Kidney (tissue), 14 donors: ENCODE data around the gene CARD14. TPM values are rescaled to one million over a fixed set of nuclear protein-coding genes. Genes with fewer than 3 reads are reported as not detected.

Experiments used
- DNase-seq, 5 donors: peaks; one replicate each; pipeline ENCODE4 v3.0.0-alpha.2; 2013 to 2020
- FAIRE-seq: peaks from 2 replicates; lab custom pipeline; 2012; peaks lifted over from hg19 to GRCh38; lab: Jason Lieb, UNC
- H3K27ac ChIP-seq, 2 donors: one replicate each; pipeline ENCODE4 v1.7.0; 2013; ENCODE audit warnings: low read depth in 2 of 2, low read length in 2 of 2, inconsistent platforms in 1 of 2
- H3K27me3 ChIP-seq: one replicate; pipeline ENCODE4 v1.7.1; 2013; ENCODE audit warnings: low read length, inconsistent platforms; ENCODE audit not compliant: control insufficient read depth, insufficient read depth
- H3K36me3 ChIP-seq, 3 donors: one replicate each; pipeline versions ENCODE4 v1.7.0 to v1.7.1; 2013; ENCODE audit warnings: low read length in 3 of 3, control low read depth in 1 of 3, inconsistent platforms in 1 of 3; ENCODE audit not compliant: insufficient read depth in 3 of 3, control insufficient read depth in 2 of 3
- H3K4me1 ChIP-seq, 3 donors: one replicate each; pipeline versions ENCODE4 v1.7.0 to v1.7.1; 2013; ENCODE audit warnings: low read length in 3 of 3, inconsistent platforms in 1 of 3, low read depth in 1 of 3; ENCODE audit not compliant: control insufficient read depth in 2 of 3, insufficient read depth in 2 of 3
- H3K4me3 ChIP-seq, 3 donors: one replicate each; pipeline versions ENCODE4 v1.7.0 to v1.8.1; 2013; ENCODE audit warnings: low read length in 3 of 3, control low read depth in 1 of 3, inconsistent platforms in 1 of 3
- H3K9ac ChIP-seq, 3 donors: one replicate each; pipeline versions ENCODE4 v1.7.0 to v1.7.1; 2013; ENCODE audit warnings: low read length in 3 of 3, control low read depth in 1 of 3, inconsistent platforms in 1 of 3
- H3K9me3 ChIP-seq, 3 donors: one replicate each; pipeline versions ENCODE4 v1.7.0 to v1.7.1; 2013; ENCODE audit warnings: low read length in 3 of 3, control low read depth in 1 of 3, inconsistent platforms in 1 of 3; ENCODE audit not compliant: control insufficient read depth in 2 of 3, insufficient read depth in 1 of 3
- CTCF ChIP-seq: IDR thresholded peaks from 3 replicates; pipeline ENCODE4 v1.5.1; 2012; ENCODE audit warnings: mild to moderate bottlenecking, moderate library complexity, borderline replicate concordance; ENCODE audit not compliant: insufficient read depth; ENCODE audit errors: extremely low read depth
- intact Hi-C: fragments of 100-400 bp; cut with DNase I; formaldehyde crosslinking; loops from one replicate; pipeline ENCODE4 v1.11.1; 2022
- polyA plus RNA-seq: library from polyadenylated mRNA; stranded (reverse); fragments of 350-450 nt; fragmentation: Illumina TruSeq; extraction: RNeasy Lipid Tissue Mini Kit (QIAGEN cat#74804); gene quantifications from one replicate; pipeline ENCODE4 v1.2.3, GENCODE V29; 2014; ENCODE audit warnings: low read depth, low replicate concordance; ENCODE audit not compliant: insufficient read depth
- total RNA-seq: library from RNA; stranded (reverse); fragmentation: NEBNext Ultra II Directional; extraction: Animal tissue kit (Norgen Biotek cat#: 25700); gene quantifications from one replicate; pipeline ENCODE4 v1.2.1, GENCODE V29; 2021
- donor health status: control.
- donor health status: control.
- donor health status: control.
- donor health status: control.
- donor health status: control.
- donor health status: DM: yes; HTN: yes; CAD: no.
- donor health status: Normal renal cell carcinoma (clear cell type).

The CARD14 gene
- total and polyA plus RNA-seq, 2 donors from 2014 or later, result 0.17 to 1.7 TPM

- Histone ChIP-seq H3K9me3 (peaks cover 0 to under 1% (median 0%) of the 10 kb centered on the region in 3 donors), H3K4me1 (peaks cover 0 to 7% (median 0%) of the 10 kb centered on the region in 3 donors), H3K4me3 (no peak overlapping the region), H3K27ac (no peak overlapping the region), H3K9ac (no peak overlapping the region), H3K27me3 (no peaks in the 10 kb centered on the region), H3K36me3 (peaks cover 0 to 6% (median 2%) of the 10 kb centered on the region in 3 donors)
- intact Hi-C loops, result no loop called here
- no peak for TF ChIP-seq CTCF
- DNase-seq, result no peak
- no peak for FAIRE-seq
Measured at GRCh38 chr17:80227156-80227555, 57.3 kb downstream of the CARD14 start.

GRCh38 chr17:80227666-80228065 is 57.8 kb downstream of the CARD14 start:
- Histone ChIP-seq H3K4me3 (no peak overlapping the region), H3K9ac (no peak overlapping the region), H3K36me3 (peaks cover 2 to 6% (median 2%) of the 10 kb centered on the region in 3 donors), H3K27ac (no peak overlapping the region), H3K27me3 (no peaks in the 10 kb centered on the region), H3K9me3 (peaks cover 0 to 6% (median 2%) of the 10 kb centered on the region in 3 donors), H3K4me1 (peaks cover 0 to 5% (median 0%) of the 10 kb centered on the region in 3 donors)
- intact Hi-C loops, result no loop called here
- DNase-seq (peak in 1 of 5 donors; percentile 71), FAIRE-seq (no peak)
- TF ChIP-seq CTCF, result no peak

- peak in 1 of 5 donors; percentile 57 for DNase-seq
Measured at GRCh38 chr17:80228477-80228876, 58.6 kb downstream of the CARD14 start.

More at GRCh38 chr17:80228477-80228876, 58.6 kb downstream of the CARD14 start:
- Histone ChIP-seq H3K27me3 (no peaks in the 10 kb centered on the region), H3K4me1 (peaks cover 0 to 3% (median 0%) of the 10 kb centered on the region in 3 donors), H3K9ac (no peak overlapping the region), H3K9me3 (peaks cover 0 to 7% (median 3%) of the 10 kb centered on the region in 3 donors), H3K27ac (no peak overlapping the region), H3K4me3 (no peak overlapping the region), H3K36me3 (peaks cover 2 to 10% (median 6%) of the 10 kb centered on the region in 3 donors)
- intact Hi-C loops, result no loop called here
- no peak for TF ChIP-seq CTCF
- no peak for FAIRE-seq
